GM23338 (cell line): Measurements from ENCODE around the gene CNST. TPM values are rescaled to one million over a fixed set of nuclear protein-coding genes. Genes with fewer than 3 reads are reported as not detected.

ENCODE experiments used
- ATAC-seq: fragments of 200-7000 bp; cut with Tn5 transposase; 3 replicates; pipeline ENCODE4 v1.9.1; 2020
- DNase-seq: peaks from one replicate; pipeline ENCODE4 v3.0.0-alpha.2; 2015; ENCODE audit warnings: low spot score
- H2AFZ ChIP-seq: fragments of 200-600 bp; sonication (generic); 2 replicates; pipeline ENCODE4 v1.8.0; 2016; ENCODE audit warnings: antibody characterized with exemption, mild to moderate bottlenecking, moderate library complexity
- H3F3A ChIP-seq: fragments of 200-600 bp; sonication (generic); replicated peaks from 2 replicates; pipeline ENCODE4 v1.8.0; 2017; ENCODE audit warnings: antibody characterized with exemption, mixed run types, low read depth
- H3K27ac ChIP-seq: fragments of 200-600 bp; sonication (generic); 2 replicates; pipeline ENCODE4 v1.6.1; 2016; ENCODE audit warnings: low read depth
- H3K27me3 ChIP-seq: fragments of 200-600 bp; sonication (generic); 2 replicates; pipeline ENCODE4 v1.8.0; 2016; ENCODE audit warnings: mild to moderate bottlenecking, mixed run types, moderate library complexity; ENCODE audit not compliant: insufficient read depth
- H3K36me3 ChIP-seq: fragments of 200-600 bp; sonication (generic); 2 replicates; pipeline ENCODE4 v1.8.0; 2016; ENCODE audit warnings: mild to moderate bottlenecking; ENCODE audit not compliant: insufficient read depth
- H3K4me1 ChIP-seq: fragments of 200-600 bp; sonication (generic); 2 replicates; pipeline ENCODE4 v1.8.0; 2016; ENCODE audit warnings: mild to moderate bottlenecking, moderate library complexity; ENCODE audit not compliant: insufficient read depth
- H3K4me2 ChIP-seq: fragments of 200-600 bp; sonication (generic); 2 replicates; pipeline ENCODE4 v1.7.1; 2017; ENCODE audit warnings: mixed run types
- H3K4me3 ChIP-seq: fragments of 200-600 bp; sonication (generic); 2 replicates; pipeline ENCODE4 v1.6.1; 2016; ENCODE audit warnings: mixed run types
- H3K79me2 ChIP-seq: fragments of 200-600 bp; sonication (generic); replicated peaks from 2 replicates; pipeline ENCODE4 v1.8.0; 2017; ENCODE audit warnings: mild to moderate bottlenecking; ENCODE audit not compliant: insufficient read depth
- H3K9me2 ChIP-seq: fragments of 200-600 bp; sonication (generic); 2 replicates; pipeline ENCODE4 v1.8.0; 2017; ENCODE audit not compliant: insufficient read depth
- H4K20me1 ChIP-seq: fragments of 200-600 bp; sonication (generic); replicated peaks from 2 replicates; pipeline ENCODE4 v1.8.0; 2017; ENCODE audit warnings: mild to moderate bottlenecking; ENCODE audit not compliant: insufficient read depth
- H3K27ac Mint-ChIP-seq: 2 replicates; pipeline ENCODE4 v1.8.0; 2020; ENCODE audit warnings: inconsistent platforms, mild to moderate bottlenecking, moderate library complexity, mixed read lengths
- H3K27me3 Mint-ChIP-seq: 3 replicates; pipeline ENCODE4 v1.8.0; 2022; ENCODE audit warnings: low read depth, mild to moderate bottlenecking, moderate library complexity, mixed read lengths, inconsistent platforms; ENCODE audit not compliant: insufficient read depth, poor library complexity
- H3K36me3 Mint-ChIP-seq: 3 replicates; pipeline ENCODE4 v1.8.0; 2021; ENCODE audit warnings: low read depth, mild to moderate bottlenecking, inconsistent platforms, moderate library complexity, mixed read lengths
- H3K4me1 Mint-ChIP-seq: 3 replicates; pipeline ENCODE4 v1.8.0; 2020; ENCODE audit warnings: mild to moderate bottlenecking, inconsistent platforms, mixed read lengths
- H3K4me3 Mint-ChIP-seq: 3 replicates; pipeline ENCODE4 v1.8.0; 2021; ENCODE audit warnings: moderate library complexity, mild to moderate bottlenecking, inconsistent platforms, mixed read lengths
- H3K9me3 Mint-ChIP-seq: 3 replicates; pipeline ENCODE4 v1.8.0; 2020; ENCODE audit warnings: moderate library complexity, mild to moderate bottlenecking, inconsistent platforms, mixed read lengths
- EZH2 ChIP-seq: fragments of 200-600 bp; sonication (generic); IDR thresholded peaks from one replicate; pipeline ENCODE4 v1.8.0; 2017; ENCODE audit warnings: antibody characterized with exemption, mild to moderate bottlenecking, low read depth; ENCODE audit not compliant: unreplicated experiment
- EZH2phosphoT487 ChIP-seq: fragments of 200-600 bp; sonication (generic); IDR thresholded peaks from one replicate; pipeline ENCODE4 v1.8.1; 2018; ENCODE audit warnings: antibody characterized with exemption; ENCODE audit not compliant: unreplicated experiment
- JUNB ChIP-seq: IDR thresholded peaks from one replicate; pipeline ENCODE4 v1.6.1; 2016; ENCODE audit warnings: antibody characterized with exemption; ENCODE audit not compliant: unreplicated experiment
- NANOG ChIP-seq: IDR thresholded peaks from 2 replicates; pipeline ENCODE4 v1.6.1; 2016; ENCODE audit warnings: antibody characterized with exemption, borderline replicate concordance
- POLR2AphosphoS5 ChIP-seq: IDR thresholded peaks from 2 replicates; pipeline ENCODE4 v1.6.1; 2016; ENCODE audit warnings: antibody characterized with exemption, low read depth
- ZNF114 ChIP-seq: fragments of 250-450 bp; sonication (Bioruptor Pico); IDR thresholded peaks from 2 replicates; pipeline ENCODE4 v1.5.0; 2020; ENCODE audit warnings: mild to moderate bottlenecking, moderate library complexity
- ZNF331 ChIP-seq: fragments of 250-450 bp; sonication (Bioruptor Pico); IDR thresholded peaks from 2 replicates; pipeline ENCODE4 v1.5.0; 2020; ENCODE audit warnings: low read depth, mild to moderate bottlenecking, moderate library complexity
- polyA plus RNA-seq: library from polyadenylated mRNA; unstranded; fragments of >200 nt; fragmentation: Nextera tagmentation; extraction: Ambion mirVana; gene quantifications from 2 replicates; pipeline ENCODE4 v1.2.1, GENCODE V29; 2016
- total RNA-seq: library from RNA; depleted of rRNA; stranded (reverse); fragments of >200 nt; shearing (Covaris generic); gene quantifications from 2 replicates; pipeline ENCODE4 v1.2.3, GENCODE V29; 2014
- TF ChIP-seq, protein P1 (sequence below): IDR thresholded peaks from 2 replicates; pipeline ENCODE4 v1.6.1; 2016; ENCODE audit warnings: antibody characterized with exemption
- TF ChIP-seq, protein P2 (sequence below), 2 experiments: fragments of 200-600 bp in 1 of 2; sonication (generic) in 1 of 2; conservative IDR thresholded peaks; 2 replicates each; pipeline versions ENCODE4 v1.5.1 to v1.6.1; 2016 to 2017; ENCODE audit warnings: antibody characterized with exemption in 2 of 2, low read depth in 2 of 2, mild to moderate bottlenecking in 2 of 2, moderate library complexity in 1 of 2
- TF ChIP-seq, protein P3 (sequence below): fragments of 250-450 bp; sonication (Bioruptor Pico); IDR thresholded peaks from 2 replicates; pipeline ENCODE4 v1.5.0; 2020; ENCODE audit warnings: mild to moderate bottlenecking, moderate library complexity

CNST gene
- total and polyA plus RNA-seq, 2 experiments from 2014 or later: 8.1 to 17.6 TPM

DNA sequence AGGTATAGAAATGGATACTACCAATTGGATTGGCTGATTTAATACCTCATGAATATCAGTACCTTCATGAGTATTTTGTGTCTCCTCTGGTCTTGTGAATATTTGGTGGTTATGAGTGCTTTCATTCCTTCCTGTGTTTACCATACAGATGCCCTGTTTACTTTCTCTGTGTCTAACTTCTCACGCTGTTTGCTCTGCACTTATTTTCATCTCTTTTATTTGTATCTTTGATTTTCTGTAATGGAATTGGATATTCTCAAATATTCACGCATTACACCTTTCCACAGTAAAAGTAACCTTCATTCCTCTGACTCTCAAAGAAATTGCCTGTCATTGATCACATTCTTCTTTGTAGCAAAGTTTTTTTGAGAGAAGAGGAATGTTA lies 16.8 kb downstream of the CNST start:
- H3K4me3 Mint-ChIP-seq: no peak overlapping the region
- no peak overlapping the region; the same call in 1 of the 2 replicates for H3K27ac Mint-ChIP-seq
- H3K27me3 Mint-ChIP-seq: peaks cover 2% of the 10 kb centered on the region
- Histone ChIP-seq H3K4me1 (peaks cover 4% of the 10 kb centered on the region; the same call in 1 of the 2 replicates), H3K4me3 (no peak overlapping the region), H3F3A (no peaks in the 10 kb centered on the region), H4K20me1 (peaks cover 9% of the 10 kb centered on the region), H3K9me2 (no peaks in the 10 kb centered on the region), H3K36me3 (no peaks in the 10 kb centered on the region), H3K27me3 (no peaks in the 10 kb centered on the region), H2AFZ (no peak overlapping the region), H3K27ac (no peak overlapping the region), H3K79me2 (peaks cover 63% of the 10 kb centered on the region), H3K4me2 (no peak overlapping the region)
- H3K36me3 Mint-ChIP-seq: no peaks in the 10 kb centered on the region; the same call in 2 of the 3 replicates
- TF ChIP-seq, protein P1, sequence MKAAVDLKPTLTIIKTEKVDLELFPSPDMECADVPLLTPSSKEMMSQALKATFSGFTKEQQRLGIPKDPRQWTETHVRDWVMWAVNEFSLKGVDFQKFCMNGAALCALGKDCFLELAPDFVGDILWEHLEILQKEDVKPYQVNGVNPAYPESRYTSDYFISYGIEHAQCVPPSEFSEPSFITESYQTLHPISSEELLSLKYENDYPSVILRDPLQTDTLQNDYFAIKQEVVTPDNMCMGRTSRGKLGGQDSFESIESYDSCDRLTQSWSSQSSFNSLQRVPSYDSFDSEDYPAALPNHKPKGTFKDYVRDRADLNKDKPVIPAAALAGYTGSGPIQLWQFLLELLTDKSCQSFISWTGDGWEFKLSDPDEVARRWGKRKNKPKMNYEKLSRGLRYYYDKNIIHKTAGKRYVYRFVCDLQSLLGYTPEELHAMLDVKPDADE: no peak
- TF ChIP-seq EZH2 (no peak), EZH2phosphoT487 (no peak)
- ATAC-seq (no peak), DNase-seq (no peak)
- H3K4me1 Mint-ChIP-seq: no peaks in the 10 kb centered on the region
- no peaks in the 10 kb centered on the region for H3K9me3 Mint-ChIP-seq

DNA sequence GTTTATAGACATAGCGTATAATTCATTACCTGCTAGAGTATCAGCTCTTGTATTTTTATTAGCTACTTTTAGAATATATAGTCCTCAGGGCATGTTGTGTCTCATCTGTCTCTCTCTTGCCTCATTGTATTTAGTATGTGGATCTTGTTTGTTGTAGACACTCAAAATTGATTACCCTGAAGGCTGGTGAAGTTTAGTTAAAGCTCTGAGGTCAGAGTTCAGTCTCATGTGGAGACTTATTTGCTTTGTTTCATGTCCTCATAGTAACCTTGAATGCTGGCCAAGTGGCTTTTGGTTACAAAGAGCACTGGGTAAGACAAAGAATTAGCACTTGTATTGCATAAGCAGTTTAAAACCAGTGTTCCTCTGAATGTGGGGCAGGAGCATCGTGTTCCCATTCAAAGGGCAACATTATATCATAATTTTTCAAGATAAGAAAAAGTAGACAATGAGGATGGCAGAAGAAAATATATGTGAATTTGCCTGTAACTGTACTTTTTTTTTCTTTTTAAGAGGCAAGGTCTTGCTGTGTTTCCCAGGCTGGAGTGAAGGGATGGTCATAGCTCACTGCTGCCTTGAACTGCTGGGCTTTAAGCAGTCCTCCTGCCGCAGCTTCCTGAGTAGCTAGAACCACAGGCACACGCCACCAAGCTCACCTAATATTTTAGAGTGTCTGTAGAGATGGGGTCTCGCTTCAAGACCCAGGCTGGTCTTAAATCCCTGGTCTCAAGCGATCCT lies 17.4 kb downstream of the CNST start:
- Mint-ChIP-seq H3K4me3 (no peak overlapping the region), H3K27me3 (peaks cover 2% of the 10 kb centered on the region), H3K27ac (no peak overlapping the region), H3K36me3 (no peaks in the 10 kb centered on the region; the same call in 2 of the 3 replicates), H3K9me3 (no peaks in the 10 kb centered on the region), H3K4me1 (no peaks in the 10 kb centered on the region)
- no peak overlapping the region; the same call in 1 of the 2 replicates for H3K27ac ChIP-seq
- ATAC-seq (no peak; the same call in 2 of the 3 replicates), DNase-seq (no peak)
- H2AFZ ChIP-seq: no peak overlapping the region
- H3K9me2 ChIP-seq: no peaks in the 10 kb centered on the region
- no peak overlapping the region for H3K4me2 ChIP-seq
- H3K27me3 ChIP-seq: no peaks in the 10 kb centered on the region
- peaks cover 4% of the 10 kb centered on the region; the same call in 1 of the 2 replicates for H3K4me1 ChIP-seq
- H3K36me3 ChIP-seq: no peaks in the 10 kb centered on the region
- no peak overlapping the region for H3K4me3 ChIP-seq
- H3F3A ChIP-seq: no peaks in the 10 kb centered on the region
- peaks cover 62% of the 10 kb centered on the region for H3K79me2 ChIP-seq
- peaks cover 9% of the 10 kb centered on the region for H4K20me1 ChIP-seq
- TF ChIP-seq, protein P2, sequence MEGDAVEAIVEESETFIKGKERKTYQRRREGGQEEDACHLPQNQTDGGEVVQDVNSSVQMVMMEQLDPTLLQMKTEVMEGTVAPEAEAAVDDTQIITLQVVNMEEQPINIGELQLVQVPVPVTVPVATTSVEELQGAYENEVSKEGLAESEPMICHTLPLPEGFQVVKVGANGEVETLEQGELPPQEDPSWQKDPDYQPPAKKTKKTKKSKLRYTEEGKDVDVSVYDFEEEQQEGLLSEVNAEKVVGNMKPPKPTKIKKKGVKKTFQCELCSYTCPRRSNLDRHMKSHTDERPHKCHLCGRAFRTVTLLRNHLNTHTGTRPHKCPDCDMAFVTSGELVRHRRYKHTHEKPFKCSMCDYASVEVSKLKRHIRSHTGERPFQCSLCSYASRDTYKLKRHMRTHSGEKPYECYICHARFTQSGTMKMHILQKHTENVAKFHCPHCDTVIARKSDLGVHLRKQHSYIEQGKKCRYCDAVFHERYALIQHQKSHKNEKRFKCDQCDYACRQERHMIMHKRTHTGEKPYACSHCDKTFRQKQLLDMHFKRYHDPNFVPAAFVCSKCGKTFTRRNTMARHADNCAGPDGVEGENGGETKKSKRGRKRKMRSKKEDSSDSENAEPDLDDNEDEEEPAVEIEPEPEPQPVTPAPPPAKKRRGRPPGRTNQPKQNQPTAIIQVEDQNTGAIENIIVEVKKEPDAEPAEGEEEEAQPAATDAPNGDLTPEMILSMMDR (conservative IDR thresholded peaks at IDR 0.05; ENCODE audit: low read depth in 2 of 2): no peak
- TF ChIP-seq JUNB (no peak), EZH2phosphoT487 (no peak), NANOG (no peak), POLR2AphosphoS5 (no peak), EZH2 (no peak), ZNF114 (CRISPR knock-in tag) (no peak), ZNF331 (no peak)
- TF ChIP-seq, protein P1: no peak
- TF ChIP-seq, protein P3, sequence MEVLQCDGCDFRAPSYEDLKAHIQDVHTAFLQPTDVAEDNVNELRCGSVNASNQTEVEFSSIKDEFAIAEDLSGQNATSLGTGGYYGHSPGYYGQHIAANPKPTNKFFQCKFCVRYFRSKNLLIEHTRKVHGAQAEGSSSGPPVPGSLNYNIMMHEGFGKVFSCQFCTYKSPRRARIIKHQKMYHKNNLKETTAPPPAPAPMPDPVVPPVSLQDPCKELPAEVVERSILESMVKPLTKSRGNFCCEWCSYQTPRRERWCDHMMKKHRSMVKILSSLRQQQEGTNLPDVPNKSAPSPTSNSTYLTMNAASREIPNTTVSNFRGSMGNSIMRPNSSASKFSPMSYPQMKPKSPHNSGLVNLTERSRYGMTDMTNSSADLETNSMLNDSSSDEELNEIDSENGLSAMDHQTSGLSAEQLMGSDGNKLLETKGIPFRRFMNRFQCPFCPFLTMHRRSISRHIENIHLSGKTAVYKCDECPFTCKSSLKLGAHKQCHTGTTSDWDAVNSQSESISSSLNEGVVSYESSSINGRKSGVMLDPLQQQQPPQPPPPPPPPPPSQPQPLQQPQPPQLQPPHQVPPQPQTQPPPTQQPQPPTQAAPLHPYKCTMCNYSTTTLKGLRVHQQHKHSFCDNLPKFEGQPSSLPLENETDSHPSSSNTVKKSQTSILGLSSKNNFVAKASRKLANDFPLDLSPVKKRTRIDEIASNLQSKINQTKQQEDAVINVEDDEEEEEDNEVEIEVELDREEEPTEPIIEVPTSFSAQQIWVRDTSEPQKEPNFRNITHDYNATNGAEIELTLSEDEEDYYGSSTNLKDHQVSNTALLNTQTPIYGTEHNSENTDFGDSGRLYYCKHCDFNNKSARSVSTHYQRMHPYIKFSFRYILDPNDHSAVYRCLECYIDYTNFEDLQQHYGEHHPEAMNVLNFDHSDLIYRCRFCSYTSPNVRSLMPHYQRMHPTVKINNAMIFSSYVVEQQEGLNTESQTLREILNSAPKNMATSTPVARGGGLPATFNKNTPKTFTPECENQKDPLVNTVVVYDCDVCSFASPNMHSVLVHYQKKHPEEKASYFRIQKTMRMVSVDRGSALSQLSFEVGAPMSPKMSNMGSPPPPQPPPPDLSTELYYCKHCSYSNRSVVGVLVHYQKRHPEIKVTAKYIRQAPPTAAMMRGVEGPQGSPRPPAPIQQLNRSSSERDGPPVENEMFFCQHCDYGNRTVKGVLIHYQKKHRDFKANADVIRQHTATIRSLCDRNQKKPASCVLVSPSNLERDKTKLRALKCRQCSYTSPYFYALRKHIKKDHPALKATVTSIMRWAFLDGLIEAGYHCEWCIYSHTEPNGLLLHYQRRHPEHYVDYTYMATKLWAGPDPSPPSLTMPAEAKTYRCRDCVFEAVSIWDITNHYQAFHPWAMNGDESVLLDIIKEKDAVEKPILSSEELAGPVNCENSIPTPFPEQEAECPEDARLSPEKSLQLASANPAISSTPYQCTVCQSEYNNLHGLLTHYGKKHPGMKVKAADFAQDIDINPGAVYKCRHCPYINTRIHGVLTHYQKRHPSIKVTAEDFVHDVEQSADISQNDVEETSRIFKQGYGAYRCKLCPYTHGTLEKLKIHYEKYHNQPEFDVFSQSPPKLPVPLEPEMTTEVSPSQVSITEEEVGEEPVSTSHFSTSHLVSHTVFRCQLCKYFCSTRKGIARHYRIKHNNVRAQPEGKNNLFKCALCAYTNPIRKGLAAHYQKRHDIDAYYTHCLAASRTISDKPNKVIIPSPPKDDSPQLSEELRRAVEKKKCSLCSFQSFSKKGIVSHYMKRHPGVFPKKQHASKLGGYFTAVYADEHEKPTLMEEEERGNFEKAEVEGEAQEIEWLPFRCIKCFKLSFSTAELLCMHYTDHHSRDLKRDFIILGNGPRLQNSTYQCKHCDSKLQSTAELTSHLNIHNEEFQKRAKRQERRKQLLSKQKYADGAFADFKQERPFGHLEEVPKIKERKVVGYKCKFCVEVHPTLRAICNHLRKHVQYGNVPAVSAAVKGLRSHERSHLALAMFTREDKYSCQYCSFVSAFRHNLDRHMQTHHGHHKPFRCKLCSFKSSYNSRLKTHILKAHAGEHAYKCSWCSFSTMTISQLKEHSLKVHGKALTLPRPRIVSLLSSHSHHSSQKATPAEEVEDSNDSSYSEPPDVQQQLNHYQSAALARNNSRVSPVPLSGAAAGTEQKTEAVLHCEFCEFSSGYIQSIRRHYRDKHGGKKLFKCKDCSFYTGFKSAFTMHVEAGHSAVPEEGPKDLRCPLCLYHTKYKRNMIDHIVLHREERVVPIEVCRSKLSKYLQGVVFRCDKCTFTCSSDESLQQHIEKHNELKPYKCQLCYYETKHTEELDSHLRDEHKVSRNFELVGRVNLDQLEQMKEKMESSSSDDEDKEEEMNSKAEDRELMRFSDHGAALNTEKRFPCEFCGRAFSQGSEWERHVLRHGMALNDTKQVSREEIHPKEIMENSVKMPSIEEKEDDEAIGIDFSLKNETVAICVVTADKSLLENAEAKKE (CRISPR knock-in tag): no peak
